ENCODE results near the gene TMEM9.

DNA sequence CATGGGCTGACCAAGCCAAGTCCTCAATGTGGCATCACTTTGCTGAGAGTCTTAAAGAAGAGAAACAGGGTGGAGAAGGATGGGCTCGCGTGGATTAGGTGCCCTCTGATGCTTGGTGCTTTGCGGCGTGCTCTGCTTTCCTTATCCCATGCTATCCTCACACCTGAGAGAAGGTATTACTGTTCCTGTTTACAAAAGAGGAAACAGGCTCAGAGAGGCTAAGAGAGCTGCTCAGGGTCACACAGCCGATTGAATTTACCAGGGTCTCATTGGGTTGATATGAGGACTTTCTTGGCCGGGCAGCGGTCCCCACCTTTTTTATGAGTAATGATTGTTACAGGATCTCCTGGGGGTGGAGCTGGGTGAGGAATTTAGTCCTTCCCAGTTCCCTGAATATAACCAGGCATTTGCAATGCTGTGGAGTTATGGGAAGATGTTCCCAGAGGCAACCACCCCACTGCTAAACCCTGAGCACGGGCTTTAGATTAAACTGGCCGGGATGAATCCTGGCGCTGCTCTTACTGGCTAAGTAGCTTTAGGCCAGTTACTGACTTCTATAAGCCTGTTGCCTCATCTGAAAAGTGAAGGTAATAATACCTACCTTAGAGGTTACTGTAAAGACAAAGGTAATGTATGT lies 31.8 kb downstream of the TMEM9 start:
- TF ChIP-seq, protein P1, sequence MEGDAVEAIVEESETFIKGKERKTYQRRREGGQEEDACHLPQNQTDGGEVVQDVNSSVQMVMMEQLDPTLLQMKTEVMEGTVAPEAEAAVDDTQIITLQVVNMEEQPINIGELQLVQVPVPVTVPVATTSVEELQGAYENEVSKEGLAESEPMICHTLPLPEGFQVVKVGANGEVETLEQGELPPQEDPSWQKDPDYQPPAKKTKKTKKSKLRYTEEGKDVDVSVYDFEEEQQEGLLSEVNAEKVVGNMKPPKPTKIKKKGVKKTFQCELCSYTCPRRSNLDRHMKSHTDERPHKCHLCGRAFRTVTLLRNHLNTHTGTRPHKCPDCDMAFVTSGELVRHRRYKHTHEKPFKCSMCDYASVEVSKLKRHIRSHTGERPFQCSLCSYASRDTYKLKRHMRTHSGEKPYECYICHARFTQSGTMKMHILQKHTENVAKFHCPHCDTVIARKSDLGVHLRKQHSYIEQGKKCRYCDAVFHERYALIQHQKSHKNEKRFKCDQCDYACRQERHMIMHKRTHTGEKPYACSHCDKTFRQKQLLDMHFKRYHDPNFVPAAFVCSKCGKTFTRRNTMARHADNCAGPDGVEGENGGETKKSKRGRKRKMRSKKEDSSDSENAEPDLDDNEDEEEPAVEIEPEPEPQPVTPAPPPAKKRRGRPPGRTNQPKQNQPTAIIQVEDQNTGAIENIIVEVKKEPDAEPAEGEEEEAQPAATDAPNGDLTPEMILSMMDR (IDR thresholded peaks at IDR 0.05 in 8 of 11, conservative IDR thresholded peaks at IDR 0.05 in 3 of 11): no peak
- TF ChIP-seq POLR2A (IDR thresholded peaks at IDR 0.05) (no peak), POLR2AphosphoS5 (IDR thresholded peaks at IDR 0.05) (no peak)
